ENCODE data around the gene CRY2. TPM values are rescaled to one million over a fixed set of nuclear protein-coding genes. Genes with fewer than 3 reads are reported as not detected.

Gene CRY2
- total and polyA plus RNA-seq, 2 experiments from 2014 or later: 9.5 to 15.4 TPM

DNA sequence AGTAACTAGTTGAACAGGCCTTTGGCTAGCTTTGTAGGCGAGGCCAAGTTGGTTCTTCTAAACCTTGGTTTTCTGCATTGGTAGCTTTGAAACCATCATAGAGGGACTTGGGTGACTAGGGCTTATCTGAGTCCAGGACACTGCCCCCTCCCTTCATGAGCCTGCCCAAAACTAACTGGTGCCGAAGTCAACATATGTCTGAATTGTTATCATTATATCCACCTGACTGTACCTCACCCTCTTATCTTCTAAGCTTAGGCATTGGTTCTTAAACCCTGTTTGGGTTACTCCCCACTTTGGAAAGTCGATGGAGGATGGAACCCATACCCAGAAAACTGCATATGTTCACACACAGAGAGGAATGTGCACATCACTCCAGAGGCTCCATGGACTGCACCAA is 30.6 kb downstream of the CRY2 start:
- no peaks in the 10 kb centered on the region for H3K79me2 ChIP-seq (replicated peaks; ENCODE audit: insufficient read depth)
- peaks cover 27% of the 10 kb centered on the region for H3K4me1 Mint-ChIP-seq
- peaks cover 5% of the 10 kb centered on the region for H3K27me3 Mint-ChIP-seq (ENCODE audit: insufficient read depth, low read depth, poor library complexity)
- no peaks in the 10 kb centered on the region for H3K9me2 ChIP-seq (ENCODE audit: insufficient read depth)
- H3F3A ChIP-seq (replicated peaks; ENCODE audit: low read depth): 0 out of 2 replicates have a peak, but pooled peaks cover 4% of the 10 kb centered on the region
- H3K36me3 ChIP-seq (ENCODE audit: insufficient read depth): no peaks in the 10 kb centered on the region
- no peak overlapping the region for H3K27ac Mint-ChIP-seq
- H3K27ac ChIP-seq (ENCODE audit: low read depth): no peak overlapping the region
- no peak overlapping the region for H2AFZ ChIP-seq
- ATAC-seq: no peak
- no peak for DNase-seq (ENCODE audit: low spot score)
- no peak overlapping the region for H3K4me3 ChIP-seq
- H3K9me3 Mint-ChIP-seq: no peaks in the 10 kb centered on the region
- H3K27me3 ChIP-seq (ENCODE audit: insufficient read depth): no peaks in the 10 kb centered on the region
- no peaks in the 10 kb centered on the region; the same call in 2 of the 3 replicates for H3K36me3 Mint-ChIP-seq (ENCODE audit: low read depth)
- H3K4me2 ChIP-seq: no peak overlapping the region
- TF ChIP-seq, protein P1, sequence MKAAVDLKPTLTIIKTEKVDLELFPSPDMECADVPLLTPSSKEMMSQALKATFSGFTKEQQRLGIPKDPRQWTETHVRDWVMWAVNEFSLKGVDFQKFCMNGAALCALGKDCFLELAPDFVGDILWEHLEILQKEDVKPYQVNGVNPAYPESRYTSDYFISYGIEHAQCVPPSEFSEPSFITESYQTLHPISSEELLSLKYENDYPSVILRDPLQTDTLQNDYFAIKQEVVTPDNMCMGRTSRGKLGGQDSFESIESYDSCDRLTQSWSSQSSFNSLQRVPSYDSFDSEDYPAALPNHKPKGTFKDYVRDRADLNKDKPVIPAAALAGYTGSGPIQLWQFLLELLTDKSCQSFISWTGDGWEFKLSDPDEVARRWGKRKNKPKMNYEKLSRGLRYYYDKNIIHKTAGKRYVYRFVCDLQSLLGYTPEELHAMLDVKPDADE (IDR thresholded peaks at IDR 0.05): no peak
- TF ChIP-seq STAT1 (IDR thresholded peaks at IDR 0.05; ENCODE audit: unreplicated experiment): no peak
- no peak for TF ChIP-seq POLR2AphosphoS5 (IDR thresholded peaks at IDR 0.05; ENCODE audit: low read depth)
- TF ChIP-seq NANOG (IDR thresholded peaks at IDR 0.05; ENCODE audit: borderline replicate concordance): no peak
- no peak for TF ChIP-seq CREB1 (CRISPR knock-in tag; IDR thresholded peaks at IDR 0.05; ENCODE audit: low read depth)
- TF ChIP-seq, protein P2, sequence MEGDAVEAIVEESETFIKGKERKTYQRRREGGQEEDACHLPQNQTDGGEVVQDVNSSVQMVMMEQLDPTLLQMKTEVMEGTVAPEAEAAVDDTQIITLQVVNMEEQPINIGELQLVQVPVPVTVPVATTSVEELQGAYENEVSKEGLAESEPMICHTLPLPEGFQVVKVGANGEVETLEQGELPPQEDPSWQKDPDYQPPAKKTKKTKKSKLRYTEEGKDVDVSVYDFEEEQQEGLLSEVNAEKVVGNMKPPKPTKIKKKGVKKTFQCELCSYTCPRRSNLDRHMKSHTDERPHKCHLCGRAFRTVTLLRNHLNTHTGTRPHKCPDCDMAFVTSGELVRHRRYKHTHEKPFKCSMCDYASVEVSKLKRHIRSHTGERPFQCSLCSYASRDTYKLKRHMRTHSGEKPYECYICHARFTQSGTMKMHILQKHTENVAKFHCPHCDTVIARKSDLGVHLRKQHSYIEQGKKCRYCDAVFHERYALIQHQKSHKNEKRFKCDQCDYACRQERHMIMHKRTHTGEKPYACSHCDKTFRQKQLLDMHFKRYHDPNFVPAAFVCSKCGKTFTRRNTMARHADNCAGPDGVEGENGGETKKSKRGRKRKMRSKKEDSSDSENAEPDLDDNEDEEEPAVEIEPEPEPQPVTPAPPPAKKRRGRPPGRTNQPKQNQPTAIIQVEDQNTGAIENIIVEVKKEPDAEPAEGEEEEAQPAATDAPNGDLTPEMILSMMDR (conservative IDR thresholded peaks at IDR 0.05; ENCODE audit: low read depth in 2 of 2): no peak
- no peak for TF ChIP-seq EZH2 (IDR thresholded peaks at IDR 0.05; ENCODE audit: low read depth, unreplicated experiment)
- TF ChIP-seq ZNF114 (CRISPR knock-in tag; IDR thresholded peaks at IDR 0.05): no peak
- TF ChIP-seq JUNB (IDR thresholded peaks at IDR 0.05; ENCODE audit: unreplicated experiment): no peak
- TF ChIP-seq, protein P3, sequence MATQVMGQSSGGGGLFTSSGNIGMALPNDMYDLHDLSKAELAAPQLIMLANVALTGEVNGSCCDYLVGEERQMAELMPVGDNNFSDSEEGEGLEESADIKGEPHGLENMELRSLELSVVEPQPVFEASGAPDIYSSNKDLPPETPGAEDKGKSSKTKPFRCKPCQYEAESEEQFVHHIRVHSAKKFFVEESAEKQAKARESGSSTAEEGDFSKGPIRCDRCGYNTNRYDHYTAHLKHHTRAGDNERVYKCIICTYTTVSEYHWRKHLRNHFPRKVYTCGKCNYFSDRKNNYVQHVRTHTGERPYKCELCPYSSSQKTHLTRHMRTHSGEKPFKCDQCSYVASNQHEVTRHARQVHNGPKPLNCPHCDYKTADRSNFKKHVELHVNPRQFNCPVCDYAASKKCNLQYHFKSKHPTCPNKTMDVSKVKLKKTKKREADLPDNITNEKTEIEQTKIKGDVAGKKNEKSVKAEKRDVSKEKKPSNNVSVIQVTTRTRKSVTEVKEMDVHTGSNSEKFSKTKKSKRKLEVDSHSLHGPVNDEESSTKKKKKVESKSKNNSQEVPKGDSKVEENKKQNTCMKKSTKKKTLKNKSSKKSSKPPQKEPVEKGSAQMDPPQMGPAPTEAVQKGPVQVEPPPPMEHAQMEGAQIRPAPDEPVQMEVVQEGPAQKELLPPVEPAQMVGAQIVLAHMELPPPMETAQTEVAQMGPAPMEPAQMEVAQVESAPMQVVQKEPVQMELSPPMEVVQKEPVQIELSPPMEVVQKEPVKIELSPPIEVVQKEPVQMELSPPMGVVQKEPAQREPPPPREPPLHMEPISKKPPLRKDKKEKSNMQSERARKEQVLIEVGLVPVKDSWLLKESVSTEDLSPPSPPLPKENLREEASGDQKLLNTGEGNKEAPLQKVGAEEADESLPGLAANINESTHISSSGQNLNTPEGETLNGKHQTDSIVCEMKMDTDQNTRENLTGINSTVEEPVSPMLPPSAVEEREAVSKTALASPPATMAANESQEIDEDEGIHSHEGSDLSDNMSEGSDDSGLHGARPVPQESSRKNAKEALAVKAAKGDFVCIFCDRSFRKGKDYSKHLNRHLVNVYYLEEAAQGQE (IDR thresholded peaks at IDR 0.05; ENCODE audit: unreplicated experiment): no peak
- TF ChIP-seq, protein P4, sequence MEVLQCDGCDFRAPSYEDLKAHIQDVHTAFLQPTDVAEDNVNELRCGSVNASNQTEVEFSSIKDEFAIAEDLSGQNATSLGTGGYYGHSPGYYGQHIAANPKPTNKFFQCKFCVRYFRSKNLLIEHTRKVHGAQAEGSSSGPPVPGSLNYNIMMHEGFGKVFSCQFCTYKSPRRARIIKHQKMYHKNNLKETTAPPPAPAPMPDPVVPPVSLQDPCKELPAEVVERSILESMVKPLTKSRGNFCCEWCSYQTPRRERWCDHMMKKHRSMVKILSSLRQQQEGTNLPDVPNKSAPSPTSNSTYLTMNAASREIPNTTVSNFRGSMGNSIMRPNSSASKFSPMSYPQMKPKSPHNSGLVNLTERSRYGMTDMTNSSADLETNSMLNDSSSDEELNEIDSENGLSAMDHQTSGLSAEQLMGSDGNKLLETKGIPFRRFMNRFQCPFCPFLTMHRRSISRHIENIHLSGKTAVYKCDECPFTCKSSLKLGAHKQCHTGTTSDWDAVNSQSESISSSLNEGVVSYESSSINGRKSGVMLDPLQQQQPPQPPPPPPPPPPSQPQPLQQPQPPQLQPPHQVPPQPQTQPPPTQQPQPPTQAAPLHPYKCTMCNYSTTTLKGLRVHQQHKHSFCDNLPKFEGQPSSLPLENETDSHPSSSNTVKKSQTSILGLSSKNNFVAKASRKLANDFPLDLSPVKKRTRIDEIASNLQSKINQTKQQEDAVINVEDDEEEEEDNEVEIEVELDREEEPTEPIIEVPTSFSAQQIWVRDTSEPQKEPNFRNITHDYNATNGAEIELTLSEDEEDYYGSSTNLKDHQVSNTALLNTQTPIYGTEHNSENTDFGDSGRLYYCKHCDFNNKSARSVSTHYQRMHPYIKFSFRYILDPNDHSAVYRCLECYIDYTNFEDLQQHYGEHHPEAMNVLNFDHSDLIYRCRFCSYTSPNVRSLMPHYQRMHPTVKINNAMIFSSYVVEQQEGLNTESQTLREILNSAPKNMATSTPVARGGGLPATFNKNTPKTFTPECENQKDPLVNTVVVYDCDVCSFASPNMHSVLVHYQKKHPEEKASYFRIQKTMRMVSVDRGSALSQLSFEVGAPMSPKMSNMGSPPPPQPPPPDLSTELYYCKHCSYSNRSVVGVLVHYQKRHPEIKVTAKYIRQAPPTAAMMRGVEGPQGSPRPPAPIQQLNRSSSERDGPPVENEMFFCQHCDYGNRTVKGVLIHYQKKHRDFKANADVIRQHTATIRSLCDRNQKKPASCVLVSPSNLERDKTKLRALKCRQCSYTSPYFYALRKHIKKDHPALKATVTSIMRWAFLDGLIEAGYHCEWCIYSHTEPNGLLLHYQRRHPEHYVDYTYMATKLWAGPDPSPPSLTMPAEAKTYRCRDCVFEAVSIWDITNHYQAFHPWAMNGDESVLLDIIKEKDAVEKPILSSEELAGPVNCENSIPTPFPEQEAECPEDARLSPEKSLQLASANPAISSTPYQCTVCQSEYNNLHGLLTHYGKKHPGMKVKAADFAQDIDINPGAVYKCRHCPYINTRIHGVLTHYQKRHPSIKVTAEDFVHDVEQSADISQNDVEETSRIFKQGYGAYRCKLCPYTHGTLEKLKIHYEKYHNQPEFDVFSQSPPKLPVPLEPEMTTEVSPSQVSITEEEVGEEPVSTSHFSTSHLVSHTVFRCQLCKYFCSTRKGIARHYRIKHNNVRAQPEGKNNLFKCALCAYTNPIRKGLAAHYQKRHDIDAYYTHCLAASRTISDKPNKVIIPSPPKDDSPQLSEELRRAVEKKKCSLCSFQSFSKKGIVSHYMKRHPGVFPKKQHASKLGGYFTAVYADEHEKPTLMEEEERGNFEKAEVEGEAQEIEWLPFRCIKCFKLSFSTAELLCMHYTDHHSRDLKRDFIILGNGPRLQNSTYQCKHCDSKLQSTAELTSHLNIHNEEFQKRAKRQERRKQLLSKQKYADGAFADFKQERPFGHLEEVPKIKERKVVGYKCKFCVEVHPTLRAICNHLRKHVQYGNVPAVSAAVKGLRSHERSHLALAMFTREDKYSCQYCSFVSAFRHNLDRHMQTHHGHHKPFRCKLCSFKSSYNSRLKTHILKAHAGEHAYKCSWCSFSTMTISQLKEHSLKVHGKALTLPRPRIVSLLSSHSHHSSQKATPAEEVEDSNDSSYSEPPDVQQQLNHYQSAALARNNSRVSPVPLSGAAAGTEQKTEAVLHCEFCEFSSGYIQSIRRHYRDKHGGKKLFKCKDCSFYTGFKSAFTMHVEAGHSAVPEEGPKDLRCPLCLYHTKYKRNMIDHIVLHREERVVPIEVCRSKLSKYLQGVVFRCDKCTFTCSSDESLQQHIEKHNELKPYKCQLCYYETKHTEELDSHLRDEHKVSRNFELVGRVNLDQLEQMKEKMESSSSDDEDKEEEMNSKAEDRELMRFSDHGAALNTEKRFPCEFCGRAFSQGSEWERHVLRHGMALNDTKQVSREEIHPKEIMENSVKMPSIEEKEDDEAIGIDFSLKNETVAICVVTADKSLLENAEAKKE (CRISPR knock-in tag; IDR thresholded peaks at IDR 0.05): no peak
- no peak for TF ChIP-seq ZNF331 (CRISPR knock-in tag; IDR thresholded peaks at IDR 0.05; ENCODE audit: low read depth)
- peaks cover 19% of the 10 kb centered on the region for H3K4me1 ChIP-seq (ENCODE audit: insufficient read depth)
- H4K20me1 ChIP-seq (replicated peaks; ENCODE audit: insufficient read depth): no peaks in the 10 kb centered on the region
- H3K4me3 Mint-ChIP-seq: no peak overlapping the region

Data from GM23338 (cell line).